ENCODE results near the gene SNAPC2.
A peak's percentile ranks its signal among the peaks of the same experiment; 100 is the strongest.

SNAPC2 gene, protein sequence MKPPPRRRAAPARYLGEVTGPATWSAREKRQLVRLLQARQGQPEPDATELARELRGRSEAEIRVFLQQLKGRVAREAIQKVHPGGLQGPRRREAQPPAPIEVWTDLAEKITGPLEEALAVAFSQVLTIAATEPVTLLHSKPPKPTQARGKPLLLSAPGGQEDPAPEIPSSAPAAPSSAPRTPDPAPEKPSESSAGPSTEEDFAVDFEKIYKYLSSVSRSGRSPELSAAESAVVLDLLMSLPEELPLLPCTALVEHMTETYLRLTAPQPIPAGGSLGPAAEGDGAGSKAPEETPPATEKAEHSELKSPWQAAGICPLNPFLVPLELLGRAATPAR

DNA sequence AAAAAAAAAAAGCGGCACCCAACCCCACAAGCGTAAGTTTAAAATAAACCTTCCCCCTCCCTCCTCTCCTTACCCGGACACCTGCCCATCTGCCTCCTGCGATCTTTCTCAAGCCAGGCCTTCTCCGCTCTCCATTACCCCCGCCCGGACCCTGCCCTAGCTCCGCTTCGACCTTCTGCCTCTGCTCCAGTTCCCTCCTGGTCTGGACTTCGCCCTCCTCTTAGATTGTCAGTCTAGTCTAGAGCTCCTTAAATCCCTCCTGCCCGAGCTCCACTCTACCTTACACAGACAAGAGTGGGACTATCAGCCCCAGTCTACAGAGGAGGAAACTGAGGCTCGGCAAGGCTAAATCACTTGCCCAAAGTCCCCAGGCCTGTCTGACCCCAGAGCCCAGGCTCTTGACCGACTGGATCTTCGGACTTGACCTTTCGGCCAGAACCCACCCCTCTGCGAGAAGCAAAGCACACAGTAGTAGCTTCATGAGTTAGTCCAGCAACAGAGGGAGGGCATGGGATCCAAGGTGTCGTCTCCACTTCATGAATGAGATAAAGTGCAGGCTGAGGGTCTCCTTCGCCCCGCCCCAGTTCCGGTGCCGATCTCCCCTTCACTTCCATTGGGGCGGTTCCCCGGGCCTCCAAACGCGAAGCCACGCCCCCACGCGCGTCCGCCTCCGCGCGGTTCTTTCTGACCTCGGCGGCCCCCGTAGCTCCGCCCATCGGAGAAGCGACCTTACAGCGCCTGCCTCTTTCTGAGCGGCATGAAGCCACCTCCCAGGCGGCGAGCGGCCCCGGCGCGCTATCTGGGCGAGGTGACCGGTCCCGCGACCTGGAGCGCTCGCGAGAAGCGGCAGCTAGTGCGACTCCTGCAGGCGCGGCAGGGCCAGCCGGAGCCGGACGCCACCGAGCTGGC lies at the start of gene SNAPC2:
Gene SNAPC2 (plus strand): TSS at position 729 of the 909 bp plus-strand sequence. CDS start 29 bp downstream, at position 758.
- DNase-seq: peak; percentile 97

- DNase-seq: peak; percentile 68
These were observed 49.3 kb upstream of the SNAPC2 start for GRCh38 chr19:7870571-7871436.

GRCh38 chr19:7871437-7872305 lies 48.5 kb upstream of the SNAPC2 start:
- peak; percentile 96 for DNase-seq

GRCh38 chr19:7872306-7873204 lies 47.6 kb upstream of the SNAPC2 start:
- DNase-seq: no peak

DNA sequence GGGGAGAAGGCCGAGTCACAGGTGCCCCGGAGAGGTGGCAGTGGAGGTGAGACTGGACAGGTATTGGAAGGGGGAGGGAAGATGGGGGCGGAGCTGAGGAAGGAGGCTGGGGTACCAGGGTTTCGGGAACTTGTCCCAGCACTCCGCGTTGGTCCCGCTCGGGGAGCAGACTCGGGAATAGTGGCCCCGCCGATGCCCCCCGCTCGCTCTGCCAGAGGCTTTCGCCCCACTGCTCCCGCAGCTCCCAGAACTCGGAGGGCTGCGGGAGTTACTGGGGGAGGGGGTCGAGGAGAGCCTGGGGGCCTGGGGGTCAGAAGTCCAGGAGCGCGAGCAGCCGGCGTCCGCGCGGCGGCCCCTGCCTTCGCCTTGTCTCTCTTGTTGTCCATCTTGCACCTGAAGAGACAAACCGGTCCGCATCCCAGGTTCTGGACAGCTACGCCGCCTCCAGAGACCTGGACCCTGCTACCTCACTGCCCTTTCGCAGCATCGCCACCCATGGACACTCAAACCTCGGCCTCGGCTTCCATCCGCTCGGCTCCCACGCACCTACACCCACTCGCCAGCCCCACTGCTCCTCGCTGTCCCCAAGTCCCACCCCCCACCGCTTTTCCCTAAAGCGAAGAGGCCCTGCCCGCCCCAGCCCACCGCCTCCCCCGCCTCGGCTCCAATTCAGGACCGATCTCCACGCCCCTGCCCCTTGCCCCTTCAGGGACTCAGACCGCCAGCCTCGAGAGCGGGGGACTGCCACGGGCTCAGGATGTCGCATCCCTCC lies 46.6 kb upstream of the SNAPC2 start:
- DNase-seq: no peak

DNA sequence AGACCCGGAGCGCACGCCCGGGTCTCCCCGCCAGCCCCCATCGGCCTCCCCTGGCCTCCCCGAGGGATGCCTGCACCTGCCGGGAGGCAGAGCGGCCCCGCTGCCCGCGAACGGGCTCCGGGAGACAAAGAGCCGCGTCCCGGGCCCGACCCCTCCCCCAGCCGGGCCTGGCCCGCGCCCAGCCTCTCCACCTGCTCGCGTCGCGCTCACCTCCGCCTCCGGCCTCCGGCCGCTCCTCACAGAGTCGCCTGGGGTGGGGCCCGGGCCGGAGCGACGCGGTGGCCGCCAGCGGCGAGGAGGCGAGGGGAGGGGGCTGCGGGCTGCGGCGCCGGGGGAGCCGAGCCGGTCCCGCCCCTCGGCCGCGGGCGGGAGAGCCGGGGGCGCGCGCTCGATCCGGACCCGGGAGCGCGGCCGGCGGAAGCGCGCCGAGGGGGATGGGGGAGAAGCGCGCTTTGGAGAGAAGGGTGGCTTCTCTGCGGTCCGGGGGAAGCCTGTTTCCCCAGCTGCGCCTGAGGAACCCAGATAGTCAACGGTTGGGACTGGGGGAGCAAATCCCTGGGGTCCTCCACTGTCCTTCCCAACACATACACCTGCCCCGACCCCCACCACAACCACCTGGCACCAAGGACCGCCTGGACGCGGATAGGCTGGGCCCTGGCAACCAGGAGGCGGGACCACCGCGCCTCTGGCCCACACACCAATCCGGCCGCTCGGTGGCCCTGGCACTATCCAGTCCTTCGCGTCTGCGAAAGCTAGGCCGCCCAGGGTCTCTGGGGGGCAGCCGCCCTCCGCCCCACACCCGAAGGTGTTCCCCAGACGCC lies 45.9 kb upstream of the SNAPC2 start, which contains the start of gene PRR36:
Gene PRR36 (minus strand): TSS at position 315 of the 821 bp plus-strand sequence. CDS start 701 bp downstream, outside the sequence.
- DNase-seq: peak; percentile 95

GRCh38 chr19:7874897-7875273 lies 45.3 kb upstream of the SNAPC2 start:
- no peak for DNase-seq

DNA sequence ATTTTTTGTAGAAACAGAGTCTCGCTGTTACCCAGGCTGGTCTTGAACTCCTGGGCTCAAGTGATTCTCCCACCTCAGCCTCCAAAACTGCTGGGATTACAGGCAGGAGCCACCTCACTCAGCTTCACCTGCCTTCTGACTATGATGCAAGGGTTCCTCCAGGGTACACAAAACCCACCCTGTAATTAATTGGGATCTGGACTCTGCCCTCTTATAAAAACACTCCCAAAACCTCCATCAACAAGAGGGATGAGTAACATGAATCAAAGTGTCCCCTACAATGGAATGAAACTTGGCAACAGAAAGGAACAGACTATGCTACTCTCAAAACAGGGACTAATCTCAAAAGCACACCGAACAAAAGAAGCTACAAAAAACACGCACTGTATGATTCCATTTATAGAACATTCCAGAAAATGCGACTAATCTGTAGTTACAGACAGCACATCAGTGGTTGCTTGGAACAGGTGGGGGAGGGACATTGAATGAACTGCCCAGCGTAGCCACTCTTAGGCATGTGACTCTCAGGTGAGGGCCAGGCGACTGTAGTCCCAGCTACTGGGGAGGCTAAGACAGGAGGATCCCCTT lies 42.8 kb upstream of the SNAPC2 start:
- no peak for DNase-seq

GRCh38 chr19:7879111-7879807 lies 40.9 kb upstream of the SNAPC2 start:
- DNase-seq: no peak

DNA sequence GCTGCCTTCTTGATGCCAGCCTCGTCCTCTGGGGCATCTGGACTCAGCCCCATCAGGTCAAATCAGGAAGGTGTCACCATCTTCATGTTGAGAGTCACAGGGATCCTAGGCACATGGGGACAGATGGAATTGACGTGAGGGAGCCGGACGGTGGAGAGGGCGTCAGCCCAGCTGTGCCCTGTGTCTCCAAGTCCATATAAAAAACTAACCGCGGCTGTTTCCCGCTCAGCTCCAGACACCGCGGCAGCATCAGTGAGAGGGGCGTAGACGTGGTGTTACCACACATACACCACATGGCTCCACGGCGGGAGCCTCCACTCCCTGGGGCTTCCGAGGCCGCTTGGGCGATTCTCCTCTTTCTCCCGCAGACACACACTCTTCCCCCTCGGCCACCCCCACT lies 40.3 kb upstream of the SNAPC2 start:
- peak; percentile 52 for DNase-seq

- DNase-seq: no peak
These were observed 38.2 kb upstream of the SNAPC2 start for GRCh38 chr19:7881910-7882309.

DNA sequence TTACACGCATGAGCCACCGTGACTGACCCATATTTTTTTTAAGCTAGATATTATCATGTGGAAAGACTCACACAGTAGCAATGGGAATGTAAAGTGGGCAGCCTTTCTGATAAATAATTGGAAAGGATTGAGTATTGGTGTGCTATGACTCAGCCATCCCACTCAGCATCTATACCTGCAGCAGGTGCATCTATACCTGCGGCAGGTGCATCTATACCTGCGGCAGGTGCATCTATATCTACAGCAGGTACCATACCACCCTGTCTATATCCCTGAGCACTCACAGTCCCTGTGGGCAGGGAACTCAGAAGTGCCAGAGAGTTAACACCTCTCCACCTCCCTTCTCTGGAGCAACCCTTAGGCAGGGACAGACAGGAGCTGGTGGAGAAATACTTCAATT lies 37.0 kb upstream of the SNAPC2 start:
- DNase-seq: no peak

GRCh38 chr19:7883796-7884570 lies 36.2 kb upstream of the SNAPC2 start:
- peak; percentile 25 for DNase-seq

DNA sequence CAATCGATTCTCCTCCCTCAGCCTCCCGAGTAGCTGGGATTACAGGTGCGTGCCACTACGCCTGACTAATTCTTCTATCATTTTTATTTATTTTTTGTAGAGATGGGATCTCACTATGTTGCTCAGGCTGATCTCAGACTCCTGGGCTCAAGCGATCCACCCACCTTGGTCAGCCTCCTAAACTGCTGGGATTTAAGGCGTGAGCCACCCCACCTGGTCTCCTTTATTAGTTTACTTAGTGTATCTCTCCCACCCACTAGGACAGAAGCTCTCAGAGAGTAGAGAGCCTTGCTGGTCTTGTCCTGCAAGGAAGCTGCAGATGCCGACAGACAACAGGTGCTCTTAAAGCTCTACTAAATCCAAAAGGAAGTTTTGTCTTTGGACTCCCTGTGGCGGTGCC lies 34.3 kb upstream of the SNAPC2 start:
- no peak for DNase-seq

- no peak for DNase-seq
These were observed 32.6 kb upstream of the SNAPC2 start for GRCh38 chr19:7887408-7888144.

GRCh38 chr19:7888145-7888825 lies 31.9 kb upstream of the SNAPC2 start, which contains the start of gene LRRC8E:
Gene LRRC8E, plus strand, starts transcription at chr19:7888510. Its CDS starts 7,094 bp downstream, at chr19:7895604.
- DNase-seq: peak; percentile 73
